Common myeloid progenitor, CD34-positive (primary cell): Measurements from ENCODE around the gene GPR31.
A peak's percentile ranks its signal among the peaks of the same experiment; 100 is the strongest.

Experiments used
- CTCF ChIA-PET: fragments of 350-600 bp; sonication (Branson Sonifier 250); formaldehyde crosslinking; loops from one replicate; lab custom pipeline; 2021; ENCODE audit warnings: antibody characterized with exemption; lab: Charles Lee
- POLR2A ChIA-PET: fragments of 350-600 bp; sonication (Branson Sonifier 250); formaldehyde crosslinking; loops from one replicate; lab custom pipeline; 2021; ENCODE audit warnings: antibody characterized with exemption; lab: Charles Lee
- DNase-seq, 3 donors: peaks; one replicate each; pipeline versions ENCODE4 v3.0.0 to v3.0.0-alpha.2; 2013
- H3K27ac ChIP-seq, 2 experiments: 1 replicate in 1 of 2; 2 replicates in 1 of 2; pipeline ENCODE4 v1.7.0; 2013; ENCODE audit warnings: inconsistent platforms in 2 of 2, low read length in 2 of 2, mild to moderate bottlenecking in 2 of 2, low read depth in 1 of 2, moderate library complexity in 1 of 2; ENCODE audit not compliant: severe bottlenecking in 2 of 2, insufficient read depth in 1 of 2, poor library complexity in 1 of 2
- H3K27me3 ChIP-seq, 5 experiments: replicated peaks in 2 of 5; 1 replicate in 3 of 5; 2 replicates in 2 of 5; pipeline versions ENCODE4 v1.6.1 to v1.7.0; 2013; ENCODE audit warnings: low read length in 4 of 5, mild to moderate bottlenecking in 2 of 5, moderate library complexity in 2 of 5, inconsistent platforms in 1 of 5; ENCODE audit not compliant: insufficient read depth in 5 of 5, control insufficient read depth in 4 of 5
- H3K36me3 ChIP-seq, 4 experiments: 1 replicate in 2 of 4; 2 replicates in 2 of 4; pipeline versions ENCODE4 v1.6.1 to v1.7.0; 2013; ENCODE audit warnings: low read length in 3 of 4, control low read depth in 1 of 4, mild to moderate bottlenecking in 1 of 4; ENCODE audit not compliant: control insufficient read depth in 4 of 4, insufficient read depth in 4 of 4
- H3K4me1 ChIP-seq, 4 experiments: 1 replicate in 3 of 4; 2 replicates in 1 of 4; pipeline versions ENCODE4 v1.6.1 to v1.7.1; 2013; ENCODE audit warnings: low read length in 3 of 4, mild to moderate bottlenecking in 3 of 4, control low read depth in 1 of 4, inconsistent platforms in 1 of 4, moderate library complexity in 1 of 4; ENCODE audit not compliant: control insufficient read depth in 4 of 4, insufficient read depth in 4 of 4; ENCODE audit errors: control extremely low read depth in 1 of 4
- H3K4me3 ChIP-seq, 7 experiments: 1 replicate in 4 of 7; 2 replicates in 3 of 7; pipeline versions ENCODE4 v1.5.1 to v1.7.0; 2013; ENCODE audit warnings: mild to moderate bottlenecking in 7 of 7, low read length in 6 of 7, moderate library complexity in 6 of 7, inconsistent platforms in 2 of 7, low read depth in 2 of 7, control low read depth in 1 of 7; ENCODE audit not compliant: insufficient read depth in 4 of 7, control insufficient read depth in 1 of 7; ENCODE audit errors: extremely low read depth in 1 of 7
- H3K9me3 ChIP-seq, 5 experiments: 1 replicate in 4 of 5; 2 replicates in 1 of 5; pipeline versions ENCODE4 v1.6.1 to v1.7.1; 2013; ENCODE audit warnings: low read length in 4 of 5, mild to moderate bottlenecking in 2 of 5, inconsistent platforms in 1 of 5, low read depth in 1 of 5, moderate library complexity in 1 of 5; ENCODE audit not compliant: control insufficient read depth in 4 of 5, insufficient read depth in 2 of 5; ENCODE audit errors: control extremely low read depth in 1 of 5
- WGBS: methylation state at CpG from one replicate; pipeline ENCODE4 v1.1.5; 2013; ENCODE audit not compliant: insufficient coverage; 5-methylcytosine and 5-hydroxymethylcytosine counted together

The GPR31 gene

GRCh38 chr6:167140589-167141474 lies 16.9 kb downstream of the GPR31 start:
- Histone ChIP-seq H3K4me1 (peaks cover 0 to 19% (median 13%) of the 10 kb centered on the region in 4 experiments), H3K36me3 (no peaks in the 10 kb centered on the region), H3K9me3 (peaks cover 0 to 2% (median 0%) of the 10 kb centered on the region in 5 experiments), H3K27ac (no peak overlapping the region), H3K27me3 (peaks cover 0 to under 1% (median 0%) of the 10 kb centered on the region in 5 experiments), H3K4me3 (no peak overlapping the region)
- WGBS = 94% methylated on average over 8 of the region's 10 CpGs
- POLR2A ChIA-PET = no interaction called here
- CTCF ChIA-PET = interaction anchor here (0.7 to 4.2 kb wide), 21 partner anchors 11 to 390 kb away, joined by 3 to 29 read pairs (median 4); partner anchors contain the start of gene CEP43
- no peak for DNase-seq

GRCh38 chr6:167139761-167140160 lies 18.0 kb downstream of the GPR31 start:
- ChIA-PET CTCF (interaction anchor here (0.6 to 2.7 kb wide), 9 partner anchors 11 to 361 kb away, joined by 3 to 24 read pairs (median 4); partner anchors contain the start of gene CEP43), POLR2A (no interaction called here)
- no peak for DNase-seq
- peaks cover 0 to 19% (median 13%) of the 10 kb centered on the region in 4 experiments for H3K4me1 ChIP-seq
- no CpG with 5 or more reads among the region's 4 CpGs for WGBS
- H3K4me3 ChIP-seq = no peak overlapping the region
- no peaks in the 10 kb centered on the region for H3K36me3 ChIP-seq
- H3K27me3 ChIP-seq = peaks cover 0 to 2% (median 0%) of the 10 kb centered on the region in 5 experiments
- H3K9me3 ChIP-seq = peaks cover 0 to 2% (median 0%) of the 10 kb centered on the region in 5 experiments
- no peak overlapping the region for H3K27ac ChIP-seq

GRCh38 chr6:167137881-167138280 lies 19.9 kb downstream of the GPR31 start:
- ChIA-PET CTCF (interaction anchor here (1.0 to 2.4 kb wide), 7 partner anchors 10 to 148 kb away, joined by 3 to 8 read pairs (median 5); partner anchors contain the start of gene CEP43), POLR2A (no interaction called here)
- H3K9me3 ChIP-seq = no peaks in the 10 kb centered on the region
- H3K27me3 ChIP-seq = peaks cover 0 to 2% (median 0%) of the 10 kb centered on the region in 5 experiments
- DNase-seq = no peak
- 99% methylated on average over 5 of the region's 6 CpGs for WGBS
- no peaks in the 10 kb centered on the region for H3K36me3 ChIP-seq
- H3K4me3 ChIP-seq = no peak overlapping the region
- no peak overlapping the region for H3K27ac ChIP-seq
- peaks cover 0 to 19% (median 13%) of the 10 kb centered on the region in 4 experiments for H3K4me1 ChIP-seq

- no peak overlapping the region for H3K27ac ChIP-seq
- peaks cover 0 to 2% (median 0%) of the 10 kb centered on the region in 5 experiments for H3K27me3 ChIP-seq
- peak overlapping the region in 1 of 7 experiments; percentile 21 for H3K4me3 ChIP-seq
- POLR2A ChIA-PET = no interaction called here
- peak in 2 of 3 donors; percentile 53 to 70 for DNase-seq
- no peaks in the 10 kb centered on the region for H3K36me3 ChIP-seq
- no peaks in the 10 kb centered on the region for H3K9me3 ChIP-seq
- WGBS = 28% methylated on average over 10 of the region's 10 CpGs
- CTCF ChIA-PET = interaction anchor here (1.1 to 2.4 kb wide), 5 partner anchors 16 to 137 kb away, joined by 3 to 8 read pairs (median 4); partner anchors contain the start of gene CEP43
- H3K4me1 ChIP-seq = peaks cover 0 to 19% (median 12%) of the 10 kb centered on the region in 4 experiments
Measured at GRCh38 chr6:167137081-167137480, 20.7 kb downstream of the GPR31 start.

- no peak overlapping the region for H3K27ac ChIP-seq
- no peak overlapping the region for H3K4me3 ChIP-seq
- H3K36me3 ChIP-seq = no peaks in the 10 kb centered on the region
- no peaks in the 10 kb centered on the region for H3K9me3 ChIP-seq
- H3K27me3 ChIP-seq = peaks cover 0 to 2% (median 0%) of the 10 kb centered on the region in 5 experiments
- DNase-seq = peak in 1 of 3 donors; percentile 51
- ChIA-PET CTCF (interaction anchor here (1.0 to 2.4 kb wide), 6 partner anchors 13 to 360 kb away, joined by 3 to 8 read pairs (median 4); partner anchors contain the start of gene CEP43), POLR2A (no interaction called here)
- H3K4me1 ChIP-seq = peaks cover 0 to 19% (median 12%) of the 10 kb centered on the region in 4 experiments
- WGBS = 94% methylated on average over 13 of the region's 13 CpGs
Measured at GRCh38 chr6:167136376-167136775, 21.4 kb downstream of the GPR31 start.

- ChIA-PET CTCF (interaction anchor here (1.5 to 1.9 kb wide), 2 partner anchors 11 to 359 kb away, joined by 5 read pairs; no protein-coding TSS in a partner anchor), POLR2A (no interaction called here)
- Histone ChIP-seq H3K27ac (no peak overlapping the region), H3K4me1 (peaks cover 0 to 16% (median 12%) of the 10 kb centered on the region in 4 experiments), H3K9me3 (no peaks in the 10 kb centered on the region), H3K4me3 (no peak overlapping the region), H3K27me3 (peaks cover 0 to 2% (median 0%) of the 10 kb centered on the region in 5 experiments), H3K36me3 (no peaks in the 10 kb centered on the region)
- DNase-seq = no peak
- WGBS = 96% methylated on average over 19 of the region's 23 CpGs
Measured at GRCh38 chr6:167134448-167135328, 23.1 kb downstream of the GPR31 start.
